DMS153 treated with DMSO at 0.1 percent for 48 hours (cell line): Measurements from ENCODE around the gene CCP110.

Experiments
- DNase-seq: peaks from one replicate; lab custom pipeline; 2025; ENCODE audit not compliant: unreplicated experiment; lab: John Stamatoyannopoulos, UW

The CCP110 gene

DNA sequence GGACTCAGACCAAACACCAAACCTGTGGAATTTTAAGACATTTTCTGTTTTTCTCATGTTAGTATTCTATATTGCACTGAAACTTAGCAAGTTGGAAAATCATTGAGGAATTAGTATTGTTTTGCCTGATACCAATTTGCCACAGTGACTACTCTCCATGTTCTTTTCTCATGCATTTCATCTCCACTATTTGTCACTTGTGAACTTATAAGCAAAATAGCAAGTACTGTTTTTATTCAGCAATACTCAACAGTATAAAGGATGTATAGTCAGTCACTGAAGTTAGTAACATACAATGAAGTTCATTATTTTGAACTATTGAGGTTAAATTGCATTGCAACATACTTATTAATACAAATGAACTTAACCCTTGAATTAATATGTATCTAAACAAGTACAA is 25.9 kb downstream of the CCP110 start:
- DNase-seq = no peak

DNA sequence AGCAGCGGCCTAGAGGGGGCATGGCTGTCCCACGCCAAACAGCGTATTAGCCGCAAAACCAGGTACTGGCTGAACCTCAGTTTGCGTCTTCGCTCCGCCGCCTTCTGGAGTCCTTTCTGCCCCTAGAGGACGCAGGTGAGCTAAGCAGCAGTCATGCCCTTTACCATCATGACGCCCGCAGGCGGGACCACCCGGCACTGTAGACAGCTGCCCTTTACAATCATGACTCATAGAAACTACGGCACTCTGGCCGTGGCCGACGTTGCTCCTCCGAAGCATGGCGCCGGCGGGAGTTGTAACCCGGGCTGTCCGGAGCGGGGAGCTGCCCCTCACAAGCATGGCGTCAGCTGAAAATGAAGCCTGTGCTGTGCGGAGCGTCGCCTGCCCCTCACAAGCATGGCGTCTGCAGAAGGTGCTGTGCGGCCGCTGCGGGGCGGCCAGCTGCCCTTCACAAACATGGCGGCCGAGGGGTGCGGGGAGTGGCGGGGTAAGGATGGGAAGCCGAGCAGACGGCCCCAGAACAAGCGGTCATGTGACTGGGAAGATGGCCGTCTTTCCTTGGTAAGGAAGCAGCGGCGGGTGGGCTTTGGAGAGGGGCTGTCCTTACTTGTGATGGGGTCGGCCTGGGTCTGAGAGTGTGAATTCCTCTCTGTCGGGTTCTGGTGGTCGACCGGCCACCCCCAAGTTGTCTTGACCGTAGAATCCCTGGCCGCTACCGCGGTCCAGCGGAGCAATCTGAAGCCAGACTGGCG is 31.6 kb downstream of the CCP110 start, which contains the start of gene VPS35L:
Gene VPS35L, plus strand, starts transcription at position 518 of the 752 bp plus-strand sequence. Its CDS starts 27 bp downstream, at position 545.
- DNase-seq = peak; percentile 90

DNA sequence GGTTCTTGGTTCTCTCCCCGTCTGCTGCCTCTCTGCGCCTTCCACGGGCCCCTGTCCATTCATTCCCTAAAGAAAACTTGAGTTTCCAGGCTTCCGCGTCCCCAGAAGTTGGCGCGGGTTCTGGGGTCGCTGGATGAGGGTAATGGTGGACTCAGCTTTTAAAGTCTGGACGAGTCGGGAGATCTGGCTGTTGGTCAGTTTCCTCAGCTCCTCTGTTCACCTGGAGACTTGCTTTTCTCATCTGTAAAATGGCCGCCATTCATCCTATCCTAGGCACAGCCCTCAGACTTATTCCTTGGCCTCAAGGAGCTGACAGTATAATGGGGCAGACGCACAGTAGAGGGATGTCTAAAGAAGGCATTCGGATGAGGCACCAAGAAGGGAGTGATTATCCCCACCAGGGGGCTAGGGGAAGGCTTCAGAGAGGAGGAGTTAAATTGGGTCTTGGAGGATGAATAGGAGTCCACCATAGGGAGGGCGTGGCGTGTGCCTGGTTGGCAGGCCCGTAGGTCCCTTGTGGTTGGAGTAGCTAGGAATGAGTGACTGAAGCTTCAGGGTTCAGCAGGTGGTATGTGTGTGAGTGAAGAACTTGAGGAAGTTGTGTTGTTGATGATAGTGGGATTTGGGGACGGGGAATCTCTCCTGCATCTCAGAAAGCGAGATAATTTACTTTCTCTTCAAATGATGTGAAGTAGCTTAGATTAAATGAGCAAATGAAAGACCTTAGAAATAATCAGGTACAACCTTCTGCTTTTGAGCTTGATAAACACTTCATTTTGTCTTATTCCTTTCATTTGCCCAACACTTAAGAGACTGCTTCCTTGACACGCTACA is 32.4 kb downstream of the CCP110 start:
- no peak for DNase-seq

DNA sequence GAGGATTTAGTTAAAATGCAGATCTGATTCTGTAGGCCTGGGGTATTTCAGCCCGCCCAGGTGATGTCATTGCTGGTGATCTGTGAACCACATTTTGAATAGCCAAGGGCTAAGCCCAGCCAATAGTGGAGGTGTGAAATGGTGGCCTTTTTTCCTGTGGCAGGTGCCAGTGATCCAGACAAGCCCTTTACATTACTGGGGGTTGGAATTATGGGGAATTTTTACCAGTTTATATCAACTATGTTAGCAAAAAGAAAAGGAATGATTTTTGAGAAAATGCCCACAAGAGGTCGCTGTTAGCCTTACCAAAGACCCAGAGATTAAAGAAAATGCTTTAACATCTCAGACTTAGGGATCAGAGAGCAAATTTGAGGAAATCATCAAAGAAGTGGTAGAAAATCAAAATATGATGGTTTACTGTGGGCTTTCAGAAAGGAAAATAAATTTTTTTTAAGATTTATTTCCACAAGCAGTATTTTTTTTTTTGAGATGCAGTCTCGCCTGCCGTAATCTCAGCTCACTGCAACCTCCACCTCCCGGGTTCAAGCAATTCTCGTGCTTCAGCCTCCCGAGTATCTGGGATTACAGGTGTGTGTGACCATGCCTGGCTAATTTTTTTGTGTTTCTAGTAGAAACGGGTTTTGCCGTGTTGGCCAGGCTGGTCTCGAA is 35.6 kb downstream of the CCP110 start:
- peak; percentile 46 for DNase-seq

DNA sequence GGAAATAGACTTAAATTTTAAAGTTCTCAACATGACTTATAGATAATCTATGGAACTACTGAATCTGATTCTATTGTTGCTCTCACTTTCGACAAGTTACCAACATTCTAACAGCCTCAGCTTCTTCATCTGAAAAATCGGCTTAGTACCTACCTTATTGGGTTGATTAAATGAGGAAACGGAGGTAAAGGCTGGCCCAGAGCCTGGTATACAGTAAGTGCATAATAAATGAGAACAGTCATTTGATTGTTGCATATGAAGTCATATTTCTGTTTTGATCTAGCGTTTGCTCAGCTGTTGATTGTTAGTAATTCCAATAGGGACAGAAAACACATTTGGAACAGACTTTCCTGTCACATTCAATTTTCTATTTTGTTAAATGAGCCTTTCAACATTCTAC is 36.3 kb downstream of the CCP110 start:
- DNase-seq = no peak

DNA sequence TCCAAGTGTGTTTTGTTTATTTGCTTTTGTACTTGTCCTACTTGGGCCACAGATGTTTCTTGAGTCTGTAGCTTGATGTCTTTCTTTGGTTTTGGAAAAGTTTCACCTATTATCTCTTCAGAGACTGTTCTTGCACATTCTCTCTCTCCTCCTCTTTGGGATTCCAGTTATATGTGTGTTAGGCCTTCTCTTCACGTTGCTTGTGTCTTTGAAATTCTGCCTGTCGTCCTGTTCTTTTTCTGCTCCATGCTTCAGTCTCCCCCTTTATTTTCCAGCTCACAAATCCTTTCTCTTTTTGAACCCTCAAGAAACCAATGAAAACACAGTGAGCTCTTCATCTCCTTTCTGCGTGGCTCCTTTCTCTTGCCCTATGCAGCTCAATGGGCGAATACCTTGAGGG is 39.6 kb downstream of the CCP110 start:
- DNase-seq = no peak

DNA sequence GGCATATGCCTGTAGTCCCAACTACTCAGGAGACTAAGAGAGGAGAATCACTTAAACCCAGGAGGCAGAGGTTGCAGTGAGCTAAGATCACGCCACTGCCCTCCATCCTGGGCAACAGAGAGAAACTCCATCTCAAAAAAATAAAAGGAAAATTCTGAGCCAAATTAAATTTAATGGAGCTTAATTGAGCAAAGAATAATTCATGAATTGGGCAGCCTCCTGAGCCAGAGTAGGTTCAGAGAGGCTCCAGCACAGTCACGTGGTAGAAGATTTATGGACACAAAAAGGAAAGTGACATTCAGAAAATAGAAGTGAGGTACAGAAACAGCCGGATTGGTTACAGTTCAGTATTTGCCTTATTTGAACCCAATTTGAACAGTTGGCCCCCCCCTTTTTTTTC is 42.6 kb downstream of the CCP110 start:
- no peak for DNase-seq

DNA sequence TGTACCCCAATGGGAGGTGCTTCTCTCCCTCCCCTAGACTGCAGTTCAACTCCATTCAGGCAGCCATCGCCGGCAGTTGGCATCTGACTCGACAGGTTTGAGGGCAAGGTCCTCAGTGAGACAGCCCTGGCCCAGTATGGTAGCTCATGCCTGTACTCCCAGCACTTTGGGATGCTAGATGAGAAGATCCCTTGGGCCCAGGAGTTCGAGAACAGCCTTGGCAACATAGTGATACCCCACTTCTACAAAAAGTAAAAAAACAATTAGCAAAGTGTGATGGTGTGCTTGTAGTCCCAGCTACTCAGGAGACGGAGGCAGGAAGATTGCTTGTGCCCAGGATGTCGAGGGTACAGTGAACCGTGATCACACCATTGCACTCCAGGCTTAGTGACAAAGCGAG is 43.8 kb downstream of the CCP110 start:
- no peak for DNase-seq

DNA sequence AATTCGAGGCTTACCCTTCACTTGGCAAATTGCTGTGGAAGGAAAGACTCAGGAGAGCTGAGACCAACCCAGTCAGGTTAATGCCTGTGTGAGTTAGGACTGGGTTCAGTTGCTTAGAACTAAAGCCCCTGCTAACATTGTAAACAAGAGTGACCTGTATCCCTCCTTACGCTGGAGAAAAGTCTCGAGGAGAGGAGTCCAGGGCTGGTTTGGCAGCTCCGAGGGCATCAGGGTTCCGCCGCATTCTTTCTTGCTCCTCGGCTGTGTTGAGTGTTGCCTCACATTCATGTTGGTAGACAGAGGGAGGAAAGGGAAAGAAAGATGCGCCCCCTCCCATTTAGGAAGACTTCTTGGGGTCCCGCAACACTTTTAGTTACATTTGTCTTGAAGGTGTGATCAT is 50.3 kb downstream of the CCP110 start:
- DNase-seq = no peak

DNA sequence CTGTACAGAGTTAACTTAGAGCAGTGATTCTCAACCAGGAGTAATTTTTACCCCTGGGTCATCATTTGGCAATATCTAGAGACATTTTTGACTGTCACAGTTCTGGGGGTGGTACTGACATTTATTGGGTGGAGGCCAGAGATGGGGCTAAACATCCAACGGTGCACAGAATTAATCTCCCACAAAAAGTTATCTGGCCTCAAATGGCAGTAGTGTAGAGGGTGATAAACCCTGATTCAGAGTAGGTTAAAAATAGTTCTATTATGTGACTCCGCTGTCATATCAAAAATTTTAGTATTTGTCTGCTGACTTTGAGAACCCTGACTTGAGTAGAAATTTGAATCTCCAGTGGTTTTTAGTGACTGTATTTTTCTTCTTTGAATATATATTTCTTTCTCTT is 50.9 kb downstream of the CCP110 start:
- no peak for DNase-seq

DNA sequence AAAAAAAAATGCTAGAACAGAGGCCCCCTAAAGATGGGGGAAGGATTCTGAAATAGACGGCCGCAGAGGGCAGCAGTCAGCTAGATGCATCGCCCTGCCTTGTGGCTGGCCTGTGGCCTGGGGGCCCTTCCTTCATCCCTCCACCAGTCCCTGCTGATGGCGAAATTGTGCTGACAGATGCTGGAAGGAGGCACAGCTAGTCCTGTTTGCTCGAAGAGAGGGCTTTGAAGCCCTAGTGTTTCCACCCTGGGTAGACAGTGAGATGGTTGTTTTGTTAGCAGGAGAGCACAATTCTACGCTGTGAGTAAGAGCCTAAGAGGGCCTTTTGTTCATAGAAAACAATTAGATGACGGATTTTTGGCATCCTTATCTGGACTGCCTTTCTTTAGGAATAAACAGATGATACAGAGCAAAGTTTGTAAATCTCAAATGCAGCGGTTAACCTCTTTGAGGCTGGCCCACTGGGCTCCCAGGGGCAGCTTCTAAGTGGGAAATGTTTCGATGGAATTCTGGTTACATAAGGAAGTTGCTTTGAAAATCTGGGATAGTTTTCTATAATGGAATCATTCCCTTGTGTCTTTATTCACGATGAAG is 54.7 kb downstream of the CCP110 start:
- DNase-seq = no peak

DNA sequence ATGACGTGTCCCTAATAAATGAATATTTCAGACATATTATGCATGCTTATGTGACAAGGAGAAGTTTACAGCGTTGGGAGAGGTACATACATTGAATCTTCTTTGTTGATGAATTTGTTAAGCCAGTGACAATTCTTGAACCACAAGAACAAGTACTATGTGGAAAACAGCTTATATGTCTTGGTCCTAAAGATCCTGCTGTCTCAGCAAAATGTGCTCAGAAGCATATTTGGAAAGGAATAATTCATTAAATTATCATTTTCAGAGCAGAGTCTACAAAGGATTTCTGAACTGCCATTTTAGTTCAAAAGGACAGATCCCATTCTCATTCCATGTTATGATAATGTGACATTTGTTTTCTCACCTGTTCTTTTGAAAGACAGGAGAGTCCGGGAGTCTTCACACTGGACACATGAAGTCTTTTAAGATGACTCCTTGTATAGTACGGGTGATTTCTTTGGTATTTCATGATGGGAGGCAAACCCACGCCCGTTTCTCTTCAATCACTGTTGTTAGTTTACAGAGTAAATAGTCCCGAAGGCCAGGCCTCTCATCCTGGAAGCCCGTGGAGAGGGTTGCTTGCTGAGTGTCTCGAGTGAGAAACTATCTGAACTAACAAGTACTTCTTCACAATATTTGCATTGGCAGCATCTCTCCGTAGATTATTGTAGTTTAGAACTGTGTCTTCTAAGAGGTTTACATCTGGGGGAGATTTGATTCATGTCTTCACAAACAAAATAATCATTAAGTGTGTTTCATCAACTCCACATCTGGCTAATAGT is 58.5 kb downstream of the CCP110 start:
- no peak for DNase-seq

DNA sequence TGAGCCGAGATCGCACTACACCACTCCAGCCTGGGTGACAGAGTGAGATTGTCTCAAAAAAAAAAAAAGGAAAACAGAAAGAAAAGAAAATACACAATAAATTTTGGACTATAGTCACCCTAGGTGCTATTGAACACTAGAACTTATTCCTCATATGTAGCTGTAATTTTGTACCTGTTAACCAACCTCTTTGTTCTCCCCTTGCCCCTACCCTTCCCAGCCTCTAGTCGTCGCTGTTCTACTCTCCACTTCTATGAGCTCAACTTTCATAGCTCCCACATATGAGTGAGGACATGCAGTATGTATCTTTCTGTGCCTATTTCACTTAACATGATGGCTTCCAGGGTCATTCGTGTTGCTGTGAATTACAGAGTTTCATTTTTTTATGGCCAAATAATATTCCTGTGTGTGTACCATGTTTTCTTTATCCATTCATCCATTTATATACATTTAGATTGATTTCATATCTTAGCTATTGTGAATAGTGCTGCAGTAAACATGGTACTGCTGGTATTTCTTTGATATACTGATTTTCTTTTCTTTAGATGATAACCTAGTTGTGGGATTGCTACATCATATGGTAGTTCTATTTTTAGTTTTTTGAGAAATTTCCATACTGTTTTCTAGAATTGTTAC is 60.0 kb downstream of the CCP110 start:
- no peak for DNase-seq

DNA sequence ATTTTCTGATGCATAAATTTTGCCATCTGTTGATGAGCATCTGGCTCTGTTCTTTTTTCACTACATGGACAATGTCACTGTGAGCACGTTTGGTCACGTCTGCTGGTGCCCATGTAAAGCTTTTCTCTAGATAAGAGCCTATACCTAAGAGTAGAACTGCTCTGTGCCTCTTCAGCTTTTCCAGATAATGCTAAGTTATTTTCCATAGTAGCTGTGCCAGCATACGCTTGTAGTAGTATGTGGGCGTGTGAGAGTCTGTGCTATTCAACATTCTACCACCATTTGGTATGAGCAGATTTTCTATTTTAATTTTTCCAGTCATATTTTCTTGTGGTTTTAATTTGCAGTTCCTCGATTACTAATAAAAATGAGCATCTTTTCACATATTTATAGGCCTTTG is 64.9 kb downstream of the CCP110 start:
- DNase-seq = no peak

DNA sequence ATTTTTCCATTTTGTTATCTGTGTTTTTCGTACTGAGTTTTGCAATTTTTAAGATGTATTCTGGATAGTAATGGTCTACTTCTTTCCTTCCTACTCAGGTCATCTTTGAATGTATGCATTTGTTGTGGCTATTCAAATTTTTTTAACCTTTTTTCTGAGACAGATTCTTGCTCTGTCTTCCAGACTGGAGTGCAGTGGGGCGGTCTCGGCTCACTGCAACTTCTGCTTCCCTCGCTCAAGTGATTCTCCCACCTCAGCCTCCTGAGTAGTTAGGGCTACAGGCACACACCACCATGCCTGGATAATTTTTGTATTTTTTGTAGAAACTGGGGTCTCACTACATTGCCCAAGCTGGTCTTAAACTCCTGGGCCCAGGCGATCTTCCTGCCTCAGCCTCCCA is 65.4 kb downstream of the CCP110 start:
- DNase-seq = no peak

DNA sequence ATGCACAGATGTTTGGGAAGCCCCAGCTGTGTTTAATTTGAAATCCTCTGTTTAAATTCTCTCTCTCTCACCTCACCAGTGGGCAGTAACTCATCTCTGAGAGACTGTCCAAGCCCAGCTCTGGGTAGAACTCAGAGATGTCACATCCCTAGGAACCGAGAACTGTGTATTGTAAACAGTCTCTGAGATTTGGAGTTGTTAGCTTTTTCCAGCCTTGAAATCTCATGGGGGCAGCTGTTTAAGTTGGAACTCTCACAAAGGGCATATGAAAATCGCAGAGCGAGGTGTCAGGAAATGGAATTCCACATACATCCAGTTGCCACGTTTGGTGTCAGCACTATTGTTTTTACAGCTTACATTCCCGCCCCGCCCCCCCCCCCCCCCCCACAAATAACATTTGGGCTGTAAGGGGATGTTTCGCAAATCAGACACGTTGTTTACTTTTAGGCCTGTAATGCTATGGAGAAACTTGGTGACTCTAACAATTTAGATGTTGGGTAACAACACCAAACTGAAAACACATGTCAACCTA is 66.1 kb downstream of the CCP110 start:
- no peak for DNase-seq

DNA sequence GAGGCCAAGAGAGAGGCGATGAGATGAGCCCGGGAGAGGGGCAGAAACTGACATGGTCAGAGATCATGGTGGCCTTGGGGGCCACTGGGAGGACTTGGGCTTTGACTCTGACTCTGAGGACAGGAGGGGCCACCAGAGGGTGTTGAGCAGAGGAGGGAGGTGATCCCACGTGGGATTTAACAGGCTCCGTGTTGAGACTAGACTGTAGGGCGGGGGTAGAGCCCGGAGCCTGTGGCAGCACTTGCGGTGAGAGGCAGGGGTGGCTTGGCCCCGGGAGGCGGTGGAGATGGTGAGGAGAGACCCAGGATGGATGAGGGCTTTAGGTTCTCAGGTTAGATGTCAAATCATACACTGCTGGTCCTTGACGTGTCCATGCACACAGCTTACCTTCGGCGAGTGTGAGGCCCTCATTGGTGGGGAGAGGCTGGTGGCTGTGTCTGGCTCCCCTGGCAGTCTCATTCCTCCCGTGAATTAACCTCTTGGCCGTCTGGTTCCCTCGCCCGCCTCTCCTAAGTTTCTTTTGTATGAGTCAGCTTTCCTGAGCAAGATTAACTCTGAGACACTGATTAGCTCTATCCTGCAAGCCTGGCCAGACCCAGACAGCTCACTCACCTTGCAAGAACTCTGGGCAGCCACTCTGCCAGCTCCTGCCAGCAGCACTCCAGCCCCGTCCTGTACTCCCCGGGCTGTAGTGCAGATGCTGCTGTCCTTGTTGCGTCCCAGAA is 71.5 kb downstream of the CCP110 start:
- no peak for DNase-seq

DNA sequence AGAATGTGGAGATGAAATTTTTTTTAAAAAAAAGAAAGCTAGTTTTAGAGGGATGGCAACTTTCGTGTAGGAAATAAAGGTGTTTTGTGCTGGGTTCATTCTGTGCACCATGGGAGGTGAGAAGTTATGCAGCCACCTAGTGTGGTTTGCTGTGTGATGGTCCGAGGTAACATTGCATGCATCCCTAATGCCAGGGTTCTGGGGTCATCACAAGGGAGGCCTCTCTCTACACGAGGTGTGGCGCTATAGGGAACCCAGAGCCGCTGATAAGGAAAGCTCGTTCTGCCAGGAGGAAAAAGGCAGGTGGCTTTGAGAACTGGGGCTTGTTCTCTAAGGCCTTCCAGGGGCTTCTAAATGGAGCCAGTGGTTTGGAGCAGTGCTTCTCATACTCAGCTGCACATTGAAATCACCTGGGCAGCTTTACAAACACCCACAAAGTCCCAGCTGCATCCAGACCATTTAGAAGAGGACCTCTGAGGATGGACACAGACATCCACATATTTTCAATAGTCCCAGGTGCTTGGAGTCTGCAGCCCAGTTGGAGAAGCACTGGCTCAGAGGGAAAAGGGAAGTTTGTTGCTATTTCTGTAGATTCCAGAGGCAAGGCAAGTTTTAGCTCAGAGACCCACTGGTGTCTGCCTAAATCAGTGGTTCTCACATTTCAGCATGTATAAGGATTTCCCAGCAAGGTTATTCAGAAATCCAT is 75.2 kb downstream of the CCP110 start:
- no peak for DNase-seq
